ENCODE data around the gene WSB1.

DNA sequence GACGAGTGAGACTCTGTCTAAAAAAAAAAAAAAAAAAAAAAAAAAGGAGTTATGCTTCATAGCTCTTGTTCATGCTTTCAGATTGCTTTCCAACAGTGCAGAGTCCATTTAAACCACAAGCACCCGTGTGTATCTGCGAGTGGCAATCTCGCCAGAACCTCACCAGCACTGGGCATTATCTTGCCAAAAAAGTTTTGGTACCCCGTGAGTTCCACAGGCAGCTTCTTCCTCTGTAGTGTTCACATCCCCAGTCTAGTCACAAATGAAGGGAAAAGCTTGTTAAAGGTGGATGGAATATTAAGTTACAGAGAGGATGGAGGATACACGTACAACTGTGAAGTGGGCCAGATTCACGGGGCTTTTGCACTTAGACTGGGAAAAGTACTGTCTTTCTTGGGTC is 33.5 kb downstream of the WSB1 start:
- TF ChIP-seq CTCF (IDR thresholded peaks at IDR 0.05; ENCODE audit: low read depth, low read length, poor library complexity, severe bottlenecking) (no peak), EZH2phosphoT487 (IDR thresholded peaks at IDR 0.05; ENCODE audit: borderline replicate concordance, low read length) (no peak)

All from DOHH2 (cell line).